NT2/D1 (cell line): ENCODE data around the gene CLCN6.

Source experiments
- SUZ12 ChIP-seq: IDR thresholded peaks from 2 replicates; pipeline ENCODE4 v1.6.1; 2011; ENCODE audit not compliant: insufficient read length, insufficient read depth; ENCODE audit errors: extremely low read depth
- ZNF274 ChIP-seq: IDR thresholded peaks from 2 replicates; pipeline ENCODE4 v1.6.1; 2011; ENCODE audit warnings: mild to moderate bottlenecking, low read depth, low read length

DNA sequence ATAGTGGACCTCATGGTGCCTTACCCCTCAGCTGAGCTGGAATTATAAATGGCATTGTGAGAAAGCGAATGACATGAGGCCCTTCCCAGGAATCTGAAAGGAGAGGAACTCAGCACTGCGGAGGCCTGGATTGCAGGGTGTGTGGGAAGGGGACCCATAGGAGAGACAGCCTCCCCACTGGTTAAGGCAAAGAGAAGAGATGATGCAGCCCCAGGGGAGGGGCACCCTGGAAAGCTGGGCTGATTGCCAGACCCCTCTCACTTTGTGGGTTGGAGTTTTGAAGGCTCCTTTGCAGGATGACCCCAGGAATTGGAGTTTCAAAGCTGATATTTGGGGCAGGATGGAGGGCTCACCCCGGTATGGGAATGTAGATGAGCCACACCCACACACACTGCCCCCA lies 50.7 kb downstream of the CLCN6 start:
- TF ChIP-seq ZNF274 (no peak), SUZ12 (no peak)
